Mesodermal cell (in vitro differentiated cells): Measurements from ENCODE around the gene FRMD8. TPM values are rescaled to one million over a fixed set of nuclear protein-coding genes. Genes with fewer than 3 reads are reported as not detected.
A peak's percentile ranks its signal among the peaks of the same experiment; 100 is the strongest.

ENCODE experiments used
- H3K27ac ChIP-seq: 2 replicates; pipeline ENCODE4 v1.7.0; 2013; ENCODE audit warnings: mild to moderate bottlenecking, low read depth, low read length, moderate library complexity; ENCODE audit not compliant: severe bottlenecking
- H3K36me3 ChIP-seq: 2 replicates; pipeline ENCODE4 v1.7.1; 2013; ENCODE audit warnings: mild to moderate bottlenecking, low read length, moderate library complexity; ENCODE audit not compliant: control insufficient read depth, insufficient read depth
- H3K4me1 ChIP-seq: one replicate; pipeline ENCODE4 v1.7.1; 2013; ENCODE audit warnings: mild to moderate bottlenecking, low read length; ENCODE audit not compliant: insufficient read depth, control insufficient read depth, poor library complexity, severe bottlenecking
- H3K4me3 ChIP-seq: 2 replicates; pipeline ENCODE4 v1.7.0; 2013; ENCODE audit warnings: low read length, control low read depth, mild to moderate bottlenecking; ENCODE audit not compliant: insufficient read depth, poor library complexity, severe bottlenecking; ENCODE audit errors: extremely low read depth
- H3K9me3 ChIP-seq: 2 replicates; pipeline ENCODE4 v1.7.1; 2013; ENCODE audit warnings: mild to moderate bottlenecking, low read length, moderate library complexity; ENCODE audit not compliant: control insufficient read depth
- WGBS, 2 experiments: methylation state at CpG; one replicate each; pipeline ENCODE4 v1.1.5; 2013; ENCODE audit warnings: missing lambda C conversion rate in 2 of 2; ENCODE audit not compliant: insufficient coverage in 2 of 2; 5-methylcytosine and 5-hydroxymethylcytosine counted together
- polyA plus RNA-seq, 2 experiments: library from polyadenylated mRNA; stranded (reverse); fragments of 50-300 nt; gene quantifications; one replicate each; pipeline ENCODE4 v1.2.3, GENCODE V29; 2013

Gene FRMD8, protein sequence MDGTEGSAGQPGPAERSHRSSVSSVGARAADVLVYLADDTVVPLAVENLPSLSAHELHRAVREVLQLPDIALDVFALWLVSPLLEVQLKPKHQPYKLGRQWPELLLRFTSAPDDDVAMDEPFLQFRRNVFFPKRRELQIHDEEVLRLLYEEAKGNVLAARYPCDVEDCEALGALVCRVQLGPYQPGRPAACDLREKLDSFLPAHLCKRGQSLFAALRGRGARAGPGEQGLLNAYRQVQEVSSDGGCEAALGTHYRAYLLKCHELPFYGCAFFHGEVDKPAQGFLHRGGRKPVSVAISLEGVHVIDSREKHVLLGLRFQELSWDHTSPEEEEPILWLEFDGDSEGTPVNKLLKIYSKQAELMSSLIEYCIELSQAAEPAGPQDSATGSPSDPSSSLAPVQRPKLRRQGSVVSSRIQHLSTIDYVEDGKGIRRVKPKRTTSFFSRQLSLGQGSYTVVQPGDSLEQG
- polyA plus RNA-seq (2013, experiment 1 of 2): 58.2 TPM
- 48.4 TPM for polyA plus RNA-seq (2013, experiment 2 of 2)

DNA sequence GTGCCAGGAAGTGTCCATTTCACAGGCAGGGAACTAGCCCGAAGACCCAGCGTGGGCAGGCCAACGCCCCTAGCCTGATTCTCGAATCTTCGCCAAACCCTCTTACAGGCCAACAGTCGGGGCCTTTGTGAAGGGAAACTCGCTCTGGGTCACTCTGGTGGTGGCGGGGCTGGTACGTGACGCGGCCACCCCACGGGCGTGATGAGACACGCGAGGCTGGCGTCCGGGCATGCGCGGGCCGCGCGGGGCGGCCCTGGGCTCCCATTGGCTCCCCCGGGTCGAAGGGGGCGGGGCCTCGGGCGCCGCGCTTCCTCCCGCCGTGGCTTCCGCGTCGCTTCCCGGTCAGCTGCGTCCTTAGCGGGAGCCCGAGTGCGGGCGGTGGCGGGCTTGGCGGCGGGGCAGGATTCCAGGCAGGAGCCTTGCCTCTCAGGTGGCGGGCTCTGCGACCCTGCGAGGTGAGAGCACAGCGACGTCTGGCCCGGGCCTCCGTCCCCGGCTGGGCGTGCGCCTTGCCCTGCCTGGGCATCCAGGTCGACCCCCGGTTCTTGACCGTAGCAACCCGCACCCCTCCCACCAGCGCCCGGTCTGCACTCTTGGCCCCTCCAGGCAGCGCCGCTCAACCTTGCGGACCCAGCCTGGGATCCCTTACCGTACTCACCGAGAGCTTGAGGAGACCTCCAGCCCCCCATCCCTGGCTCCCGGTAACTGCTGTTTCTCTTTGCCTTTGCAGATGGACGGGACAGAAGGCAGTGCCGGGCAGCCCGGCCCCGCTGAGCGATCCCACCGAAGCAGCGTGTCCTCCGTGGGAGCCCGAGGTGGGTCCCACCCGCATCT, at the start of gene FRMD8:
TSS of gene FRMD8 (plus strand) at position 331 of the 834 bp plus-strand sequence. CDS start at position 731, 400 bp downstream.
- peaks cover 58% of the 10 kb centered on the region for H3K4me1 ChIP-seq
- 9 to 11% methylated on average over 55 to 63 of the region's 76 CpGs for WGBS, 2 experiments
- no peaks in the 10 kb centered on the region for H3K9me3 ChIP-seq
- H3K27ac ChIP-seq: peak within 1 kb of the TSS; percentile 99
- H3K36me3 ChIP-seq: peaks cover 31% of the 10 kb centered on the region
- H3K4me3 ChIP-seq: peak within 1 kb of the TSS; percentile 86

DNA sequence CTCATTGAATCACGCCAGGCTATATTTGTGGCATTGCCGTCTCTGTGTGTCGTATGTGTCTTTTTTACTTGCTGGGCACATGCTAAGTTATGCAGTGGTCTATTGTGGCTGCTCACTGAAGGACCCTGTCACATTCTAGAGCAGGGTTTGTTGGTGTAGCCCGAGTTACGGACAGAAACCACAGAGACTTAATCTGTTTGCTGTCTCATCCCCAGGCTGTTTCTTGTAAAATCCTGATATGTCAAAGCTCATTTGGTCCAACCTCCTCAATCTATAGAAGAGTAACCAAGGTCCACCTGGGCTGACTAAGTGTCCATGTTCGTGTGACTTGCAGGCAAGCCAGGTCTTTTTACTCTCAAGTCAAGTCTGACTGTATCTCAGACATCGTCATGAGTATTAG, 47.8 kb upstream of the FRMD8 start:
- 88 to 94% methylated on average over 4 to 6 of the region's 7 CpGs for WGBS, 2 experiments
- H3K36me3 ChIP-seq: peaks cover 69% of the 10 kb centered on the region
- no peaks in the 10 kb centered on the region for H3K9me3 ChIP-seq
- H3K4me1 ChIP-seq: no peaks in the 10 kb centered on the region
- H3K27ac ChIP-seq: no peak overlapping the region
- no peak overlapping the region for H3K4me3 ChIP-seq

DNA sequence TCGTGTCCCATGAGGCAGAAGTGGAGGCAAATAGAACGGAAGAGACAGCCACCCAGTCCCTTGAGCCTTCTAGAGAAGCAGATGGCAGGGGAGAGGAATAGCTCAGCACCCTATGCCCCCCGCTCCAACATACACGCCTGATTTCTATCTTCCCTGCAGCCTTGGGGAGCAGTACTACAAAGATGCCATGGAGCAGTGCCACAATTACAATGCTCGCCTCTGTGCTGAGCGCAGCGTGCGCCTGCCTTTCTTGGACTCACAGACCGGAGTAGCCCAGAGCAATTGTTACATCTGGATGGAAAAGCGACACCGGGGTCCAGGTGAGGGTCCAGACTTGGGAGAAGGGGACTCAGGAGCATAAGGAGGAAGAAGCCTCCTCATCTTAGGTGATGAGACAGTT, 46.2 kb upstream of the FRMD8 start:
- Histone ChIP-seq H3K4me1 (peaks cover 2% of the 10 kb centered on the region), H3K9me3 (no peaks in the 10 kb centered on the region), H3K4me3 (no peak overlapping the region), H3K27ac (no peak overlapping the region), H3K36me3 (peaks cover 84% of the 10 kb centered on the region)
- 96% methylated on average over 9 to 11 of the region's 11 CpGs for whole genome bisulfite sequencing, 2 experiments

DNA sequence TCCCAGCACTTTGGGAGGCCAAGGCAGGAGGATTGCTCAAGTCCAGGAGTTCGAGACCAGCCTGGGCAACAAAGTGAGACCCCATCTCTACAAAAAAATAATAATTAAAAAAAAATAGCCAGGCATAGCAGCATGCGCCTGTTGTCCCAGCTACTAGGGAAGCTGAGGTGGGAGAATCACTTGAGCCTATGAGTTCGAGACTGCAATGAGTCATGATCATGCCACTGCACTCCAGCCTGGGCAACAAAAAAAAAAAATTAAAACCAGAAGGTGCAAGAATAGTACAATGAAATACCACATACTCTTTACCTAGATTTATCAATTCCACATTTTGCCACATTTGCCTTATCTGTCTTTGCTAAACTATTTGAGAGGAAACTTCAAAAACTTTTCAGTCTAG, 44.6 kb upstream of the FRMD8 start:
- peaks cover 92% of the 10 kb centered on the region for H3K36me3 ChIP-seq
- 100% methylated on average over 2 to 3 of the region's 3 CpGs for WGBS, 2 experiments

DNA sequence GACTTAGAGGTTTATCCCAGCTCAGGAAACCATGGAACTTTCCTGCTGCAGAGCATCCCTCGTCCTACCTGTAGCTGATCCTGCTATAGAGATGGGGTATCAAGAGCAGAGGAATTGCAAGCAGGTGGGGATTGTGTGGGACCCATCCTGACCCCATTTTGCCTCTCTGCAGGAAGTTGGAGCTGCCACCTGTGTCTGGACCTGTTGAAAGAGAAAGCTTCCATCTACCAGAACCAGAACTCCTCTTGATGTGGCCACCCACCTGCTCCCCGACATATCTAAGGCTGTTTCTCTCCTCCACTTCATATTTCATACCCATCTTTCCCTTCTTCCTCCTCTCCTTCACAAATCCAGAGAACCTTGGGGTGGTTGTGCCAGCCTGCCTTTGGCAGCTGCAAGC, 34.9 kb upstream of the FRMD8 start:
- Histone ChIP-seq H3K36me3 (peaks cover 62% of the 10 kb centered on the region), H3K4me1 (peaks cover 11% of the 10 kb centered on the region), H3K27ac (no peak overlapping the region), H3K9me3 (no peaks in the 10 kb centered on the region), H3K4me3 (no peak overlapping the region)
- 95 to 100% methylated on average over 2 of the region's 2 CpGs for WGBS, 2 experiments

More for the DNA sequence above, 44.6 kb upstream of the FRMD8 start:
- Histone ChIP-seq H3K4me3 (no peak overlapping the region), H3K9me3 (no peaks in the 10 kb centered on the region), H3K27ac (no peak overlapping the region), H3K4me1 (peaks cover 2% of the 10 kb centered on the region)

DNA sequence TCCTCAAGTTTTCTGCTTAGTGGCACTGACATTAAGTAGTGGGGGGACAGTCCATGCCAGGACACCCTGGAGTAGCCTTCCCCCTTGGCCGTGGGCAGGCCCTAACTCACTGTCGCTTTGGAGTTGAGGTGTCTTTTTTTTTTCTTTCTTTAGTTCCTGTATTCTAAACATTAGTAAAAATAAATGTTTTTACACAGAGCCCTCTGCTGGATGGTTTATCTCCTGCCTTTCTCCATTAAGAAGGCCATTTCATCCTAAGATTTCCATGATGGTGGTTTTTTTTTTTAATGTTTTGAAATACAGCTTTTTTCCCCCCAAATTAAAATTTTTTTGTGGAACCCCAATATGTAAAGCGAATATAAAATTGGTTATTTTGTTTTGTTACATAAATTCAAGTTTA, 33.7 kb upstream of the FRMD8 start:
- Histone ChIP-seq H3K27ac (no peak overlapping the region), H3K9me3 (no peaks in the 10 kb centered on the region), H3K4me3 (no peak overlapping the region), H3K4me1 (peaks cover 21% of the 10 kb centered on the region), H3K36me3 (peaks cover 49% of the 10 kb centered on the region)
- no CpG with 5 or more reads among the region's 3 CpGs for WGBS, 2 experiments

DNA sequence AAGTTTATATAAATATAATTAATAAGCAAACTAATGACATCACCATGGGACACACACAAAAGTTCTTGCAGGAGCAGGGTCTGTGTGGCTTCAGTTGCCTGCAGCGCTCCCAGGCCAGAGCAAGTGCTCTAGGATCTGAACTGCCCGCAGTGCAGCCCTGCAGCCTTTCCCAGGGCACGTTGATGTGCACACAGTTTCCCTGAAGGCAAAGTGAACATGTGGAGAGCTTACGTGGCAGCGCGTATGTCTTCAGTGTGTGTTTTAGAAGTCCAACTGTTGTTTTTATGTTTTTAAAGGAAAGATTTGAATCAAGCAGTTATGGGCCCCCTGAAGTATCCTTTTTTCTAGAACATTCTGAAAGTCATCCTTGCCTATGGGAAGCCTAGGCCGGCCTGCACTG, 33.1 kb upstream of the FRMD8 start:
- Histone ChIP-seq H3K4me1 (peaks cover 25% of the 10 kb centered on the region), H3K27ac (no peak overlapping the region), H3K36me3 (peaks cover 43% of the 10 kb centered on the region), H3K9me3 (no peaks in the 10 kb centered on the region), H3K4me3 (no peak overlapping the region)
- WGBS, 2 experiments: 94 to 95% methylated on average over 7 of the region's 7 CpGs

DNA sequence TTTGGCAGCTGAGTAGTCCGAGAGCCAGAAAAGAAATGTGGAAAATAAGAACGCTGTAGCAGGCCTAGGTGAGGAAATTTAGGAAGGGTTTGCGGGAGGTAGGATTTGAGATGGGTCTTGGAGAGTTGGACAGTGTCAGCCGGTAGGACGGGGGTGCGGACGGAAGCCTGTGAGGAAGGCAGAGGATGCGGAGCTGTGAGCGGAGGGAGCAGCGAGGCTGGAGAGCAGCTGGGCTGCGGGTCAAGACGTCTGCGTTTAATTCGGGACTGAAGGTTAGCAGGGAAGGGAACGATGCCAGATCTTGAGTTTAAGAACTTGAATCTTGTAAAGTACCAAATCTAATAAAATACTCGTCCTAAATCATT, 32.6 kb upstream of the FRMD8 start:
- 42 to 56% methylated on average over 10 of the region's 16 CpGs for whole genome bisulfite sequencing, 2 experiments
- H3K4me1 ChIP-seq: peaks cover 25% of the 10 kb centered on the region
- H3K36me3 ChIP-seq: peaks cover 38% of the 10 kb centered on the region
- H3K9me3 ChIP-seq: no peaks in the 10 kb centered on the region
- H3K27ac ChIP-seq: peak overlapping the region; percentile 62
- H3K4me3 ChIP-seq: peak overlapping the region; percentile 47

DNA sequence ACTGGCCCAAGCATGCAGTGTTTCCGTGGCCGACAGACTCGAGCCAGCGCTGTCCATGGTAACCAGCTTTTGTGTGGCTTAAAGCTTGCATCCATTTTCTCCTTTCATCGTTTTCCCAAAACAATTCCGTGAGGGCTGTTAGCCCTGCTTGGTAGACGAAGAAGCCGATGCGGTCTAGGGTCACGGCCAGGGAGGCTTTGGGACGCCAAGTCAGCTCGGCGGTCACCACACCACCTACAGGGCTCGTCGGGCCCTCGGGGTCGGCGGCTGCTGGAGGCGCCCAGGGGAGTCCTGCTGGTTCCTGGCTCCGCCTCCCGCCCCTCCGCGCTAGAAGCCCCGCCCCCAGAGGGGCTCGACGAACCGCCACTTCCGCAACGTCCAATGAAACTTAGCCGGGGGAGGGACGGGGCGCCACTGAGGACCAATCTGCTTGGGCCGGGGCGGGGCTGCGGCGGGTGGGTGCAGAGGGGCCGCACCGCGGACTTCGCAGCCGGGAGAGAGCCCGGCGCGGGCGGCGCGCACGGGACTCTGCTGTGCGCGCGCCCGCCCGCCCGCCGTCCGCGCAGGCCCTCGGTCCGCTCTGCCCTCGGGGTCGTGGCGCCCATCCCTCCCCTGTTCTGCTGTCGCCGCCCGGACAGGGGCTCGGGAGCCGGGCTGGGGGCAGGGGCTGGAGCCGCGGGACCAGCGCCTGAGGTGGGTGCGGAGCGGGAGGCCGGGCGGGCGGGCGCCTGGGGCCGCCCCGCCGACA, 32.0 kb upstream of the FRMD8 start, which contains the start of gene TIGD3:
TSS of gene TIGD3 (plus strand) at position 487 of the 748 bp plus-strand sequence. CDS start 1,058 bp downstream, outside the sequence.
- peaks cover 25% of the 10 kb centered on the region for H3K4me1 ChIP-seq
- peak within 1 kb of the TSS; percentile 62 for H3K27ac ChIP-seq
- peaks cover 33% of the 10 kb centered on the region for H3K36me3 ChIP-seq
- H3K9me3 ChIP-seq: no peaks in the 10 kb centered on the region
- WGBS, 2 experiments: 1% methylated on average over 57 to 72 of the region's 79 CpGs
- peak within 1 kb of the TSS; percentile 47 for H3K4me3 ChIP-seq
